Measurements from ENCODE around the gene TSPAN7.

The TSPAN7 gene

GRCh38 chrX:38732866-38733265 is 171.5 kb downstream of the TSPAN7 start:
- in situ Hi-C loops (cut with HindIII; ENCODE audit: low pct_ligation_motif_present, low pct_unique_long_range_greater_than_20kb, low sequenced_read_pairs) = no loop called here
- DNase-seq = no peak

All from ACHN (cell line).